ENCODE results near the gene CDK1. TPM values are rescaled to one million over a fixed set of nuclear protein-coding genes. Genes with fewer than 3 reads are reported as not detected.

CDK1 gene
- total RNA-seq, 1 experiment from 2014 or later = 290 TPM

GRCh38 chr10:60777696-60778213 lies 523 bp upstream of the CDK1 start:
- DNase-seq (ENCODE audit: low read depth) = no peak

- DNase-seq (ENCODE audit: low read depth) = no peak
These were observed 906 bp downstream of the CDK1 start for GRCh38 chr10:60778971-60779796.

GRCh38 chr10:60781661-60782060 lies 3.4 kb downstream of the CDK1 start:
- no peak for DNase-seq (ENCODE audit: low read depth)

- DNase-seq (ENCODE audit: low read depth) = no peak
These were observed 6.4 kb downstream of the CDK1 start for GRCh38 chr10:60784641-60785040.

GRCh38 chr10:60788544-60788943 lies 10.3 kb downstream of the CDK1 start:
- DNase-seq (ENCODE audit: low read depth) = no peak

GRCh38 chr10:60789340-60789739 lies 11.1 kb downstream of the CDK1 start:
- DNase-seq (ENCODE audit: low read depth) = no peak

GRCh38 chr10:60794953-60795352 lies 16.7 kb downstream of the CDK1 start:
- no peak for DNase-seq (ENCODE audit: low read depth)

- no peak for DNase-seq (ENCODE audit: low read depth)
These were observed 17.4 kb downstream of the CDK1 start for GRCh38 chr10:60795465-60796202.

GRCh38 chr10:60796481-60796880 lies 18.2 kb downstream of the CDK1 start:
- DNase-seq (ENCODE audit: low read depth) = no peak

- DNase-seq (ENCODE audit: low read depth) = no peak
These were observed 18.9 kb downstream of the CDK1 start for GRCh38 chr10:60797200-60797599.

- no peak for DNase-seq (ENCODE audit: low read depth)
These were observed 19.8 kb downstream of the CDK1 start for GRCh38 chr10:60798031-60798430.

- no peak for DNase-seq (ENCODE audit: low read depth)
These were observed 20.6 kb downstream of the CDK1 start for GRCh38 chr10:60798870-60799269.

- no peak for DNase-seq (ENCODE audit: low read depth)
These were observed 21.8 kb downstream of the CDK1 start for GRCh38 chr10:60799971-60800650.

GRCh38 chr10:60800918-60801317 lies 22.6 kb downstream of the CDK1 start:
- no peak for DNase-seq (ENCODE audit: low read depth)

- DNase-seq (ENCODE audit: low read depth) = no peak
These were observed 23.2 kb downstream of the CDK1 start for GRCh38 chr10:60801522-60801921.

GRCh38 chr10:60803433-60803832 lies 25.2 kb downstream of the CDK1 start:
- DNase-seq (ENCODE audit: low read depth) = no peak

- DNase-seq (ENCODE audit: low read depth) = no peak
These were observed 25.6 kb downstream of the CDK1 start for GRCh38 chr10:60803865-60804264.

GRCh38 chr10:60806921-60807320 lies 28.6 kb downstream of the CDK1 start:
- DNase-seq (ENCODE audit: low read depth) = no peak

GRCh38 chr10:60807499-60807898 lies 29.2 kb downstream of the CDK1 start:
- DNase-seq (ENCODE audit: low read depth) = no peak

- DNase-seq (ENCODE audit: low read depth) = no peak
These were observed 29.8 kb downstream of the CDK1 start for GRCh38 chr10:60808036-60808435.

- DNase-seq (ENCODE audit: low read depth) = no peak
These were observed 30.9 kb downstream of the CDK1 start for GRCh38 chr10:60809157-60809556.

- peak; percentile 53 for DNase-seq (ENCODE audit: low read depth)
These were observed 32.3 kb downstream of the CDK1 start for GRCh38 chr10:60810437-60811182.

Data from RPMI7951 (cell line).